HG03196 (cell line): Measurements from ENCODE around the gene FANK1.

Source experiments
- ATAC-seq: cut with Tn5 transposase; IDR thresholded peaks from one replicate; pipeline ENCODE4 v1.9.1; 2021; ENCODE audit not compliant: unreplicated experiment

FANK1 gene

DNA sequence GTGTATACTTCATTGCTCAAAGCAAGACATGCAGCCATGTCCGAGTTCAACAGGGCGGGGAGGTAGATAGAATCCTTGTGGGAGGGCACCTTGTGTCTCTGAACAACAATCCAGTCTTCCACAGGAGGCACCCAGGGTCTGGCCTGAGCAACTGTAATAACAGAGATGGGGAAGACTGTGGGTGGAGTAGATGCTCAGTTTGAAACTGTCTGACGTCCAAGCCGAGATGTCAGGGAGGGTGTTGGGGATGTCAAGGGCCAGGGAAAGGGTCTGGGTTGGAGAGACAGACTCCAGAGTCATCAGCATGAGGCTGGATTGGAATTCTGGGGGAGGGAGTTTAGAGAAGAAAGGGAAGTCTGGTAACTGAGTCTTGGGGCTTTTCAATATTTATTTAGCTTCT lies 88.0 kb downstream of the FANK1 start:
- ATAC-seq: no peak

DNA sequence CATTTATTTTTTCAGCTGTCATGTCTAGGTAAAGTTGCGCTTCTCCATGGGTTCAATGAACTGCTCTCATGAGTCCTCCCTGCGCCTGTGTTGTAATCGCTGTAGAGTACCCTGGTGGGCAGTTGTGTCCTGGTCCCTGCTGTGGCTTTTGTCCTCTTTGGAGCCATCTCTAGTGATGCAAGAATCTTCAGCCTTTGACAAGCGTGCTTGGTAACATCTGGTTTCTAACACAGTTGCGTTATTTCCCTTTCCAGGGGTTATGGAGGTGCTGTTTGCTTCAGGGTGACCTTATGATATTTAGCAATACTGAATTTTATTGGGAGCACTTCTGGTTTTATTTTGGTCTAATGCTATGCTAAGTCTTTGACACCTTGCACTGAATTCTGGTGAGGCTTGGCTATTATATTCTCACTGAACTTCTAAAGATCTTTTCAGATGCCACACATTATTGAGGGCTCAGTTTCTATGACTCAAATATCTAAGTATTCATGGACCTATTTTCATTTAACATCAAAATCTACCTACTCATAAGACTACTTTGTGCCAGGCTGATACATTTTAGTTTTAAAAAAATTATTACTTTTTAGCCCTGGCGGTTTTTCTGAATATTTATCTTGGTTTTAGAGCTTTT lies 88.6 kb downstream of the FANK1 start:
- no peak for ATAC-seq

DNA sequence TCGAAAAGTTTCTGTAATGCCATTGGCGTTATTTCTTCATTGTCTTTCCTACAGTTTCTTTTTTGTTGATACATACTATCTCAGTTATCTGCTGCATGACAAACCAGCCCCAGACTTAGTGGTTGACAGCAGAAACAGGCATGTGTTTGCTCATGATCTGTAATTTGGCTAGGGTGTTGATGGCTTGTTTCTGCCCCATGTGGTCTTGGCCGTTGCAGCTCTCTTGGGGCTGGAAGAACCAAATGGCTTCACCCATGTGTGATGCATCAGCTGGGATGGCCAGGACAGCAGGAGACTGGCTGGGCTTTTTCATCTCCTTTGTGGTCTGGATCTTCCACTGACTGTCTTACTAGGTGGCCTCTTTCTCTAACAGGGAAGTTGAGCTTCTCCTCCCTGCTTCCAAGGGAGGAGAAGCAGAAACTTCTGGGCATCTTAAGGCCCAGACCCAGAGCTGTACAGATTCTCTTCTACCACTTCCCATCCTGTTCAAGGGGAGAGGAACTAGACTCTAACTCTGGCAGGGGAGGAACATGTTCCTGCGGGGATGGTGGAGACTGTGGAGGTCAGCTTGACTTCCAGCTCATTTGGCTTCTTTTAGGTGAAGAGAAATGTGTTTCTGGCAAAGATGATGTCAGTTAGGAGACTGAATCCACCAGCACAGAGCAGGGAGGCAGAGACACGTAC lies 89.3 kb downstream of the FANK1 start:
- ATAC-seq: no peak

DNA sequence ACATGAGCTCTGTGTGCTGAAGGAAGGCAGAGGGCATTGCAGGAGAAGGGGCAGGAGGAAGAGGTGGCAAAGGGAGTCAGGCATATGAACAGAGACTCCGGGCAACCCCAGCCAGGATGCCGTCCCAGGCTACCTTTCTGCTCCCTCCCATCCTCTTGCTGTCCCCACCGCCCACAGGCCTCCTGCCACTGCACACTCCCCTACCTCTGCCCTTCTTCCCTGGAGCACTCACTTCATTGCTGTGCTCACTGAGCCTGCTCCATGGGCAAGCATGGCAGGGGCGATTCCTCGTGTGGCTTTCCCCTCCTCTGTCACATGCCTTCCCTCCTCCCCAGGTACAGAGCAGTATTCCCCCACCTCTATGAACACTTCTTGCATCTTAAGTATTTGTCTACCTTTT lies 93.4 kb downstream of the FANK1 start:
- ATAC-seq: no peak

DNA sequence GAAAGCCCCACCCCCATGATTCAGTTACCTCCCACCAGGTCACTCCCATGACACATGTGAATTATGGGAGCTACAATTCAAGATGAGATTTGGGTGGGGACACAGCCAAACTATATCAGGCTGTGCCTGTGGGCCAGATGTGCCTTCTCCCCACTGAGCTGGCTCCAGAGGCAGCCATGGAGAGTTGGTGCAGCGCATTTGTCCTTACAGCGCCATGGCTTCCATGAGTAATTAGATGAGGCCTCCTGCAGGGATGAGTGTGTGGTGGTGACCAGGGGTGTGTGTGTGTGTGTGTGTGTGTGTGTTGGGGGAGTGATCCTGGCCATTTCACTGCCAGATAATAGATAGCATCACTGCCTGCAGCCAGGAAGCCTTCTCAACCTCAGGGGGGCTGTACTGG lies 94.6 kb downstream of the FANK1 start:
- no peak for ATAC-seq

DNA sequence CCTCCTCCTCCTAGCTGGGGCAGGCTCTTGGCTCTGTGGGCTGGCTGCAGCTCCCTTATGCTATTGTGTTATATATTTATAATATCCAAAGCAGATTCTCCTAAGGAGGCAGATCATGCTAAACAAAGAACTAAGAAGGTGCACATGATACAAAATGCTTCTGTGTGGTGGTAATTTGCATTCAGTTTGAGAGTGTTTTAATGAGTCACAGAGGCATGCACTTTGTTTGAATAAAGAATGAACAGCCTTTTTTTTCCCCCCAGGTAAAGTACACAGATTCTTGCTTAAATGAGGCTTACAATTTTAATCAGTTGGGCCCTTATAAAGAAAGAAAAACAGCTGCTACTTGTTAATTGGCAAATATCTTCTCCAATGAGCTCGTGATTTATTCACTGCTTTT lies 95.0 kb downstream of the FANK1 start:
- ATAC-seq: no peak

DNA sequence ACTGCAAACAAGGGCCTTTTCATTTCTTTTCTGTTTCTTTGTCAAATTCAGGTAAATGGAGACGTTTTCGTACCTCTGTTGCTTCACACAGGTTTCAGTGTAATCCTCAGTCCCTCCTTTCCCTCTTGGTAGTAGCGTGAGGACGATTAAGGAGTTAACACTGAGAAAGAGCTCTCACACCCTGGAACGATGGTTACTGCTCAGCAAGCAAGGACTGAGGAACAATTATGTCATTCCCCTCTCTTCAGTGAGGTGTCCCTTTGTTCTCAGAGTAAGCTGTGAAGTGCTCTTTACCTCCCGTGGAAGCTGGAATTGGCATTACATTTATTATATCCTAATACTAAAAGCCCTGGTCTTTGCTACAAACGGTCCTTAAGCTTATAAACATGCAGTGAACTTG lies 95.9 kb downstream of the FANK1 start:
- ATAC-seq: no peak

DNA sequence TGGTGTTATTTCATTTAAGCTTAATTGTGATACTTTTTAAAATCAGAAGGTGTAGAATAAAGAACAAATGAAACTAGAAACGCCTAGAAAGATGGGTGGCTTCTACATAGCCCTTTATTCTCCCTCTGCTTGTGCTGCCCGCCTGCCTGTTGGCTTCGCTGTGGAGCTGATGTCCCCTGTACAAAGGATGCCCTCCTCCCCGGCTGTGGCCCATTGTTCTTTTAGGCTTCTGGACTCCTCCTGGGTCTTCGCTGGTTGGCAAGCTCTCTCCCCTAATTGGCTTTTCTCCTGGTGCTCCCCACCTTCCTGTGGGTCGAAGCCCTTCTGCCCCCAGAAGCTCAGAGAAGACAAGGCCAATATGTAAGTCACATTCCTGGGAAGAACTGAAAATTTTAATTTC lies 98.2 kb downstream of the FANK1 start:
- ATAC-seq: no peak

DNA sequence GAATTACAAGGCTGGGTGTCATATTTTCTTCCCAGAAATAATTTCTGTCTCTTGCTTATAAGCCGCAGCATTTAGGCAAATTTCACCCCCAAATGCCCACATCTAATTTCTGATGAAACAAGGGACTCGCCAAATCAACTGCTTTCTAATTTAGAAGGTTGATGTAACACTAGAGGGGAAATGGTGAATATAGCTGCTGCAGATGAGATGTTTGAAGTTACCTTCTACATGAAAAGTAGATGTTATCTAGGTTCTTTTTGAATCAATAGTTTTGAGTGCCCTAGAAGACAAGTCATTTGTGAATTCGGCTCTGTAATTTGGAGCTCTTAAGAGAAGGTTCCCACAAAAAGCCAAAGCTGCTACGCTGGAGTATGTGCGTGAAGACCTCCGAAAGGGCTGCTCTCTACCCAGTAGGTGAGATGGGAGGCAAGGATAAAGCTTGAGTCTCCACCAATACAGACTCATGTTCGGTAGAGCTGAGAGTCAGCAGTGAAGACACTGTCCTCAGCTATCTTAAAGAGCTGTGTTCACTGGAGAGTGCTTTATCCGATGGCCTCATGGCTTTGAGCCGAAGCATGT lies 99.5 kb downstream of the FANK1 start:
- ATAC-seq: no peak

DNA sequence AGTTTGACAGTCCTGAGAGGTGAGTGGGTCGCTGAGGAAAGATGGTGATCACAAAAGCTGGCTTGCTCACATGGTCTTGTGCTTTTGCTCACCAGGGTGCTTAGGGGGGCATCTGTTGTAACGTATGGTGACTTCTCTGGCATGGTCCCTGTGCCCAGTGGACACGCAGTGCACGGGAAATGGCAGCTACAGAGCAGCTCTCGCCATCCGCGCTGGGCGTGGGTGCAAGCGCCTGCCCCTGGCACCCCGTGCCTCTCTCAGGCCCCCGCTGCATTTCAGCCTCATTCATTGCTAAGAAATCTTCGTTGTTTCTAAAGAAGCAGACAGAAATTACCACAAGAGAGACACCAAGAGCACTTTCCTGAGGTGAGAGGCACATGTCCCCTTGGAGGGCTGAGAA lies 101.2 kb downstream of the FANK1 start:
- ATAC-seq: no peak

DNA sequence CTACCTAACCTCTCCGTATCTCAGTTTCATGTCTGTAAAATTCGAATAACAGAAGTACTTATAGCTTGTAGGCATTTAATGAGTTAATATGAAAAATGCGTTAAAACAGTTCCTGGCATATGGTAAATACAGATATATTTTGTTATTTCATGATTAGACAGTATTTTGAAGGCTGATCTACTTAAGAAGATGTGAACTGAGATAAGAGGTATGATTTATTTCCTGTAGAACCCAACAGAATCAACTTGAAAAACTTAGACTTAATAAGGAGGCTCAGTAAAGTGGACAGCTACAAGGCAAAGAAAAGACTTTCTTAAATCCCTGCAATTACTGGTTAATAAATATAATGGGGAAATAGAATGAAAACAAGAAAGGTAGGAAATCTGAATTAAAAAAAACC lies 103.3 kb downstream of the FANK1 start:
- no peak for ATAC-seq

DNA sequence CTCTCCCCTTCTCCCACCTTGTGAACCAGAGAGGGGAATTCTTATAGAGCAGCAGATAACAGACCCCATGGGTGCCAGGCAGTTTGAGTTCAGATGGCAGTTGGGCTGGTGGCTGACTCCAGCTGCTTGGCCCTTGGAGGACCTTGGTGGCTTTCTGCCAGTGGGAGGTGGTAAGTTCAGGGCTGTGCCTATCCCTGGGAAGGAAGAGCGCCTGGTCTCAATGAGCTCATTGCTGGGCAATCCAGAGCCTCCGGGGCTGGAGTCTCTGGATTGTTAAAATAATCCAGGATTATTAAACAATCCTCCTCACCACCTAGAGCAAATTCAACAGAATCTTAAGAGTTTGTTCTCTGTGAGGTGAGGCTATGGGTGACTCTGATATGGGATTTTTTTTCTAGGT lies 105.2 kb downstream of the FANK1 start:
- no peak for ATAC-seq

DNA sequence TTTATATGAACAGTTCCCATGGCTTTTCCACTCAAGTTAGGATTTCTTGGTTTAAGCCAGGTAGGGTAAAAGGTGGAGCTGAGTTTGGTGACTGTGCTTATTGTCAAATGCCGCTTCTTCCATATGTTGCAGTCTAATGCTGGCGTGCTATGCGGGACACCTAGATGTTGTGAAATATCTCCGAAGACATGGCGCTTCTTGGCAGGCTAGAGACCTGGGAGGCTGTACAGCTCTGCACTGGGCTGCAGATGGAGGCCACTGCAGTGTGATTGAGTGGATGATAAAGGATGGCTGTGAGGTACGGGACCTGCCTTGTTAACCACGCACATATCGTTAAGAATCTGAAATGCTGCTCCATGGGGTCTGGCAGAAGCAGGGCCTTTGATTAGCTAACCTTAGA lies 108.4 kb downstream of the FANK1 start:
- no peak for ATAC-seq

DNA sequence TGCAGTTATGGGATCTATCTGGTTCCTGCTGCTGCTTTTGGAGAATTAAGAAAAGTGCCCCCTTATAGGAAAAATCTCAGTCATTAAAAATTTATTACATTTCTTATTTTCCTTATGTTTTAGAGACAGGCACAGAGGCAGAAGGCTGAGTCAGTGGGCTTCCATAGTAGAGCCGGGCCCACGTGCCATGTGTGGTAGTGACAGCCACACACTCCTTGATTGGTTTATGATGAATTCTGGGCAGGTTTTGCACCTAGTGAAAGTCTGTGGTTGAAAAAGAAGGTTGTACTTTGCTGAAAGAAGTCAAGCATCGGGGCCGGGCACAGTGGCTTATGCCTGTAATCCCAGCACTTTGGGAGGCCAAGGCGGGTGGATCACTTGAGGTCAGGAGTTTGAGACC lies 109.9 kb downstream of the FANK1 start:
- no peak for ATAC-seq

DNA sequence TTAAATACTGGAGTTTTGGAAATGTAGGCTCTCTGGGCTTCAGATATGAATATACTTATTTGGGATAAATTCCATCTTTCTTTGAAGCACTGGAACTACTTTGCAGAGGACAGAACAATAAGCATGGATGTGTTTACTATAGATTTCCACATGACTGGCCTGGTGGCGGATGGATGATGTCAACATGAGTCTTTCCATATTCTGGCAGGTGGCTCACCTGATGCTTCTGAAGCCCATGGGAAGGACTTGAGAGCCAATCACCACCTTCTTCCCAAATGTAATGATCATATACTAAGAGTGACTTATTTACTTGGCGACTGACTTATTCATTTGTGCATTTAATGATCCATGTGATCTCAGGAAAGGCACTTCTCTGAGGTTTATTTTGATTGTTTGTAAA lies 110.5 kb downstream of the FANK1 start:
- no peak for ATAC-seq

DNA sequence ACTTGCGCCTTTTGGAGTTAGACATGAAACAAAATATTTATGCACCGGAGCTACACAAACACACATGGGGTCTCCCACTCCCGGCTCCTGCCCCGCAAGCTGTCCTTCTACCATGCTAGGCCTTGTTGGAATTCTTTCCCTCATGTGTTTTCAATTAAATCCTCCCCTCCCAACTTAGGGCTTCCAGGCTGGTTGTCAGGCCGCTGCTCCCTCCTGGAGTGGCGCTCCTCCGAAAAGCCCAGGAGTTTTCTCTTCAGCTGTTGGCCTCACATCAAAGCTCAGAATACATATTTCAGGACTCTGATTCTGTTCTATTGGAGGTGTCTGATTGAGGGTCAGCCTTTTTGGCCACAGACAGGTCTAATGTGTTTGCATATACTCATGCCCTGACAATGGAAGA lies 113.3 kb downstream of the FANK1 start:
- ATAC-seq: no peak

DNA sequence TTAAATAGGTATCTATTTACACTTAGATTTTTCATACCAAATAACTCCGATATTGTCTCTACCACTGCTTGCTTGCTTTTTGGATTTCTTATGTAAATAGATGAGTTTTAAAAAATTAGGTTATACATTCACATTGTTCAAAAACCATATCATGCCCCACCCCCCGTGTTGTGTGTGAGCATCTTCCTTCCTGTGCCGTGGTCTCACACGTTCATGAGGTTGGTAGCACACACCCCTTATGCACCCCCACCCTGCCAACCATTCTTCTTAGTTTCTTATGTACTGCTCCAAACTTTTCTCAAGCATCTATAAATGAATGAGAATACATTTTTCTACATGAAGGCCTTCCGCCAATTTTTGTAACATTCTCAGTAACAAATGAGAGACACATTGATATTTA lies 115.6 kb downstream of the FANK1 start:
- no peak for ATAC-seq

DNA sequence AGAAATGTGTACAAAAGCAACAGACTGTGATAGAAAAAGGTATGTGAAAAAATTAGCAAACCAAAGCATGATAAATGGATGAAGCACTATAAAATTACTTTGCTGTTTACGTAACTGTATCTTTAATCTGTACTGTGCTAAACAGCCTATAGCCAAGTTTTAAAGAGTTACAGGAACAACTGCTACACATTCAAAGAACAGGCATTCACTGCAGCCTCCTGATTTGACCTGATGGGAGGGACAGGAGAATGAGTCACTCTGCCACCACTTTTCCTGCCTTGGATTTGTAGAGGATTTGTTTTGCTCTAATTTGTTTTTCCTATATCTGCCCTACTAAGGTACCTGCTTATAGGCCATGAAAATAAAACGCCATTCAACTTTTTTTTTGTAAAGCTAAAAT lies 116.1 kb downstream of the FANK1 start:
- no peak for ATAC-seq

DNA sequence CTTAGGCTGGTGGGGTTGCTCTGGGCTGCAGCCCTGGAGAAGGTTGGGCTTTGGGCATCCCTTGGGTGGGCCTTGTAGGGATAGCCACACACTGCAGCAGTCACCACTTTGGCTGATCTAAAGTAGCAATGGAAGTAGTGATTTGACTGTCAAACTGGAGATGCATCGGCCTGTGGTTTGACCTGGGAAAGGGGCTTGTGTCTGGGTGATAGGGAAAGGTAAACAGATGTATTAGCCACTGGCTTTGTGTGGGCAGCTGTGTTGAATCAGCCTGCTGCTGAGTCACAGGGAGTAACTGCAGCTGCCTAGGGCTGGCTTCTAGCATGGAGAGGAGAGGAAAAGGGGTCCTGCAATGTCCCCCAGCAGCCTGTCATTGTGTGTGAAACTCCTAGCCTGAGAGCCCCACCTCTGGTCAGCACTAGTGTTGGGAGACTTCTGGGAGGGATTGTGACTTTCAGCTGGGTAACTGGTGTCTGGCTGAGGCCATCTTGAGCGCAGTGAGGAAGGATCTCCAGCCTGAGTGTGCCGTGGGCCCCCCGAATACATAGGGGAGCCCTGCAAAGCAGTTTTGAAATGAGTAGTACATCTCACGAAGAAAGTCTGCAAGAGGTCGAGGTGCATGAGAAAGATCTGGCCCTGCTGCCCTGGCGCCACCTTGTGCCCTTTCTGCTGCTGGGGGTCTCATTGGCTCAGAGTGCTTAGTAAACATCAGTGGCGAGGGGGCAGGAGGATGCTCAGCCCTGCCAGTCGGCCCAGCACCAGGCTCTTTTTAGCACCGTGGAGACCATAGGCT lies 117.3 kb downstream of the FANK1 start:
- ATAC-seq: no peak

DNA sequence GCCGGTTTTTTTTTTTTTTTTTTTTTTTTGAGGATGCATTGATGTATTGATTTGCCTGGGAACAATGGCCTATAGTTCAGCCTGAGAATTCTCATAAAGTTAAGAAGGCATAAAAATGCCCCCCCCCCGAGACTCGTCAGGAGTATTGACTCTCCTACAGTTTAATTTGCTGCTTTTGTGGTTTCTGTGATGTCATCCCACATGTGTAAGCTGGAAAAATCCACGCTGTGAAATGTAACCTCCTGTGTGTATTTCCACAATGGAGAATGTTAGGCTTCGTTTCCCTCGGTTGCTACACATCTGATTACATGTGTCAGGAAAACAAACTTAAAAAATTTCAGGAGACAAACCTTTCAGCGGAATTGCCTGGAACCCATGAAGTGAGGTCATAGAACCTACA lies 117.9 kb downstream of the FANK1 start:
- no peak for ATAC-seq

DNA sequence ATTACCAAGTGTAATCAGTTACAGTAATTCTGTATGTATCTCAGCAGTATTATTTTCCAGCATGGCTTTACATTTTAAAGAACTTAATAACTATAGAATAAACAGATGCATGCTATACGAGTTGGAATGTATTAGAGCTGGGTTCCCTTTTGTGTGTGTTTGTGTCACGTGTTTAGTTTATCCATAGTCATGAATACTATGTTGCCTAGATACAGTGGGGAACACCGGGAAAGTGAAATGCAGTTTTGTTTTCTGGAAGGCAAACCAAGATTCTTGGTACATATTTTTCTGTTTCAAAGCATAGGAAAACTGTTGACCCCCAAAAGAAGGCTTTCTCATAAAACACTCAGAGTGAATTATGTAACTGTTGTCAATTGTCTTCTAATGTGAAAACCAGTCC lies 119.0 kb downstream of the FANK1 start:
- ATAC-seq: no peak
